GM18499 (cell line): ENCODE results near the gene TIE1.

Experiments used
- ATAC-seq: cut with Tn5 transposase; IDR thresholded peaks from one replicate; pipeline ENCODE4 v1.9.1; 2021; ENCODE audit warnings: moderate number of reproducible peaks; ENCODE audit not compliant: insufficient read depth, unreplicated experiment

Gene TIE1

GRCh38 chr1:43300378-43301094, at the start of gene TIE1:
TSS of gene TIE1 (plus strand) at chr1:43300982. CDS start at chr1:43301072, 90 bp downstream.
- ATAC-seq, result no peak

GRCh38 chr1:43251024-43251423, 49.8 kb upstream of the TIE1 start:
- no peak for ATAC-seq

GRCh38 chr1:43252225-43252624, 48.6 kb upstream of the TIE1 start:
- no peak for ATAC-seq

GRCh38 chr1:43253173-43253572, 47.6 kb upstream of the TIE1 start:
- no peak for ATAC-seq

GRCh38 chr1:43253876-43254275, 46.9 kb upstream of the TIE1 start:
- ATAC-seq, result no peak

- ATAC-seq, result no peak
Measured at GRCh38 chr1:43255438-43256210, 45.2 kb upstream of the TIE1 start.

- ATAC-seq, result no peak
Measured at GRCh38 chr1:43256675-43257570, 43.9 kb upstream of the TIE1 start.

- ATAC-seq, result no peak
Measured at GRCh38 chr1:43258370-43258769, 42.4 kb upstream of the TIE1 start.

GRCh38 chr1:43265431-43265830, 35.4 kb upstream of the TIE1 start:
- no peak for ATAC-seq

GRCh38 chr1:43266881-43267280, 33.9 kb upstream of the TIE1 start:
- ATAC-seq, result no peak

- no peak for ATAC-seq
Measured at GRCh38 chr1:43267291-43267805, 33.4 kb upstream of the TIE1 start.

GRCh38 chr1:43267818-43268425, 32.9 kb upstream of the TIE1 start:
- no peak for ATAC-seq

GRCh38 chr1:43269627-43270375, 31.0 kb upstream of the TIE1 start, which contains the start of gene TMEM125:
TSS of gene TMEM125 (plus strand) at chr1:43269983. CDS start at chr1:43272723, 2,740 bp downstream.
- no peak for ATAC-seq

- no peak for ATAC-seq
Measured at GRCh38 chr1:43270421-43271095, 30.2 kb upstream of the TIE1 start.

- no peak for ATAC-seq
Measured at GRCh38 chr1:43271186-43272118, 29.3 kb upstream of the TIE1 start.

- ATAC-seq, result no peak
Measured at GRCh38 chr1:43272161-43272560, 28.6 kb upstream of the TIE1 start.
